A549 treated with AZD9567 at 1 μM for 4 hours (cell line): Measurements from ENCODE around the gene C6orf47. TPM values are rescaled to one million over a fixed set of nuclear protein-coding genes. Genes with fewer than 3 reads are reported as not detected.

Experiments used
- total RNA-seq: library from RNA; stranded (reverse); fragments of 200-300 nt; extraction: Qiagen RNA extraction; gene quantifications from 5 replicates; pipeline ENCODE4 v1.2.3, GENCODE V29; 2022; ENCODE audit not compliant: insufficient read depth

C6orf47 gene
- 11.3 to 12.5 TPM (median 11.8 TPM) in 5 replicates for total RNA-seq

GRCh38 chr6:31660381-31661261, at the start of gene C6orf47:
C6orf47 (minus strand) TSS chr6:31660778; CDS start chr6:31659947, 831 bp downstream.

GRCh38 chr6:31706599-31706998, 46.0 kb upstream of the C6orf47 start, which contains the start of gene LY6G6F:
LY6G6F (plus strand) TSS chr6:31706866; CDS start chr6:31706907, 41 bp downstream.

GRCh38 chr6:31702819-31703716, 42.5 kb upstream of the C6orf47 start, which contains the start of gene ABHD16A:
ABHD16A (minus strand) TSS chr6:31703324; CDS start chr6:31703281, 43 bp downstream.

GRCh38 chr6:31680226-31681134, 19.9 kb upstream of the C6orf47 start, which contains the start of gene LY6G5C:
LY6G5C (minus strand) TSS chr6:31681067; CDS start chr6:31680373, 694 bp downstream.

GRCh38 chr6:31669676-31670075, 9.1 kb upstream of the C6orf47 start, which contains the start of gene LY6G5B:
LY6G5B (plus strand) TSS chr6:31669976; CDS start chr6:31670951, 975 bp downstream.

GRCh38 chr6:31665501-31666336, 5.1 kb upstream of the C6orf47 start, which contains the start of gene CSNK2B:
CSNK2B (plus strand) TSS chr6:31666080; CDS start chr6:31666832, 752 bp downstream.

GRCh38 chr6:31664790-31665500, 4.4 kb upstream of the C6orf47 start, which contains the start of gene GPANK1:
GPANK1 (minus strand) TSS chr6:31664997; CDS start chr6:31664478, 519 bp downstream.

GRCh38 chr6:31655349-31656237, 5.0 kb downstream of the C6orf47 start, which contains the start of gene APOM:
APOM (plus strand) TSS chr6:31655894; CDS start chr6:31655967, 73 bp downstream.

GRCh38 chr6:31620586-31621319, 39.8 kb downstream of the C6orf47 start, which contains the start of gene PRRC2A:
PRRC2A (plus strand) TSS chr6:31620715; CDS start chr6:31622790, 2,075 bp downstream.

GRCh38 chr6:31614684-31615578, 45.6 kb downstream of the C6orf47 start, which contains the start of gene AIF1:
AIF1 (plus strand) TSS chr6:31615234; CDS start chr6:31615330, 96 bp downstream.

Other genes starting within 250 kb of the C6orf47 start
- 6.3 to 10.0 TPM (median 7.2 TPM) in 5 replicates for gene MICB, start 162.6 kb downstream of the C6orf47 start, total RNA-seq
- not detected in 5 replicates for gene MCCD1, start 131.8 kb downstream of the C6orf47 start, total RNA-seq
- gene DDX39B, start 118.8 kb downstream of the C6orf47 start, total RNA-seq = 335 to 403 TPM (median 384 TPM) in 5 replicates
- 0.43 to 0.72 TPM (median 0.55 TPM) in 4 of 5 replicates, not detected in the other for gene ATP6V1G2, start 114.2 kb downstream of the C6orf47 start, total RNA-seq
- gene NFKBIL1, start 113.2 kb downstream of the C6orf47 start, total RNA-seq = 10.5 to 15.8 TPM (median 11.3 TPM) in 5 replicates
- 0.07 to 0.21 TPM (median 0.08 TPM) in 3 of 5 replicates, not detected in the others for gene LTA, start 88.5 kb downstream of the C6orf47 start, total RNA-seq
- gene TNF, start 85.2 kb downstream of the C6orf47 start, total RNA-seq = 0.09 to 0.10 TPM (median 0.10 TPM) in 3 of 5 replicates, not detected in the others
- gene LTB, start 78.4 kb downstream of the C6orf47 start, total RNA-seq = 0.28 to 0.37 TPM (median 0.33 TPM) in 4 of 5 replicates, not detected in the other
- 0.36 to 0.58 TPM (median 0.39 TPM) in 3 of 5 replicates, not detected in the others for gene LST1, start 74.5 kb downstream of the C6orf47 start, total RNA-seq
- not detected in 5 replicates for gene NCR3, start 67.8 kb downstream of the C6orf47 start, total RNA-seq
- not detected in 5 replicates for gene AIF1, start 45.5 kb downstream of the C6orf47 start, total RNA-seq
- 51.3 to 92.7 TPM (median 87.1 TPM) in 5 replicates for gene PRRC2A, start 40.1 kb downstream of the C6orf47 start, total RNA-seq
- 106 to 149 TPM (median 137 TPM) in 5 replicates for gene BAG6, start 8.1 kb downstream of the C6orf47 start, total RNA-seq
- 3.0 to 6.4 TPM (median 3.4 TPM) in 5 replicates for gene APOM, start 4.9 kb downstream of the C6orf47 start, total RNA-seq
- gene GPANK1, start 4.2 kb upstream of the C6orf47 start, total RNA-seq = 8.7 to 11.6 TPM (median 10.2 TPM) in 5 replicates
- gene CSNK2B, start 5.3 kb upstream of the C6orf47 start, total RNA-seq = 167 to 183 TPM (median 175 TPM) in 5 replicates
- 4.5 to 5.2 TPM (median 5.0 TPM) in 4 of 5 replicates, not detected in the other for gene LY6G5B, start 9.2 kb upstream of the C6orf47 start, total RNA-seq
- 0.87 to 3.8 TPM (median 1.6 TPM) in 5 replicates for gene LY6G5C, start 20.3 kb upstream of the C6orf47 start, total RNA-seq
- gene ABHD16A, start 42.5 kb upstream of the C6orf47 start, total RNA-seq = 13.9 to 20.0 TPM (median 18.3 TPM) in 5 replicates
- gene LY6G6F, start 46.1 kb upstream of the C6orf47 start, total RNA-seq = not detected in 5 replicates
- gene LY6G6D, start 54.6 kb upstream of the C6orf47 start, total RNA-seq = not detected in 5 replicates
- gene LY6G6C, start 61.0 kb upstream of the C6orf47 start, total RNA-seq = 0.09 to 0.12 TPM (median 0.10 TPM) in 3 of 5 replicates, not detected in the others
- 0.07 TPM in 1 of 5 replicates, not detected in the others for gene MPIG6B, start 62.6 kb upstream of the C6orf47 start, total RNA-seq
- 18.1 to 32.1 TPM (median 29.3 TPM) in 5 replicates for gene DDAH2, start 68.5 kb upstream of the C6orf47 start, total RNA-seq
- gene CLIC1, start 75.8 kb upstream of the C6orf47 start, total RNA-seq = 451 to 493 TPM (median 458 TPM) in 5 replicates
- gene MSH5, start 79.2 kb upstream of the C6orf47 start, total RNA-seq = 5.2 to 15.2 TPM (median 14.0 TPM) in 5 replicates
- 3.0 to 4.6 TPM (median 3.9 TPM) in 4 of 5 replicates, not detected in the other for gene SAPCD1, start 101.9 kb upstream of the C6orf47 start, total RNA-seq
- 1.6 to 4.5 TPM (median 1.8 TPM) in 5 replicates for gene VWA7, start 116.5 kb upstream of the C6orf47 start, total RNA-seq
- 46.5 to 58.0 TPM (median 53.6 TPM) in 5 replicates for gene VARS1, start 135.0 kb upstream of the C6orf47 start, total RNA-seq
- gene LSM2, start 146.2 kb upstream of the C6orf47 start, total RNA-seq = 42.7 to 60.2 TPM (median 57.9 TPM) in 5 replicates
- 0.97 to 1.8 TPM (median 1.1 TPM) in 5 replicates for gene HSPA1L, start 154.5 kb upstream of the C6orf47 start, total RNA-seq
- 189 to 295 TPM (median 214 TPM) in 5 replicates for gene HSPA1A, start 154.8 kb upstream of the C6orf47 start, total RNA-seq
- gene HSPA1B, start 167.0 kb upstream of the C6orf47 start, total RNA-seq = 154 to 227 TPM (median 167 TPM) in 5 replicates
- 27.6 to 34.9 TPM (median 30.4 TPM) in 5 replicates for gene NEU1, start 202.0 kb upstream of the C6orf47 start, total RNA-seq
- gene SLC44A4, start 218.2 kb upstream of the C6orf47 start, total RNA-seq = 0.05 TPM in 1 of 5 replicates, not detected in the others
- 25.4 to 29.9 TPM (median 28.1 TPM) in 5 replicates for gene EHMT2, start 236.9 kb upstream of the C6orf47 start, total RNA-seq
- gene ZBTB12, start 241.3 kb upstream of the C6orf47 start, total RNA-seq = 2.9 to 3.6 TPM (median 3.3 TPM) in 5 replicates